ENCODE results near the gene TSSK6.

TSSK6 gene
- 1.3 to 6.9 (median 2.6) reads per million in 9 experiments for total RNA-seq

DNA sequence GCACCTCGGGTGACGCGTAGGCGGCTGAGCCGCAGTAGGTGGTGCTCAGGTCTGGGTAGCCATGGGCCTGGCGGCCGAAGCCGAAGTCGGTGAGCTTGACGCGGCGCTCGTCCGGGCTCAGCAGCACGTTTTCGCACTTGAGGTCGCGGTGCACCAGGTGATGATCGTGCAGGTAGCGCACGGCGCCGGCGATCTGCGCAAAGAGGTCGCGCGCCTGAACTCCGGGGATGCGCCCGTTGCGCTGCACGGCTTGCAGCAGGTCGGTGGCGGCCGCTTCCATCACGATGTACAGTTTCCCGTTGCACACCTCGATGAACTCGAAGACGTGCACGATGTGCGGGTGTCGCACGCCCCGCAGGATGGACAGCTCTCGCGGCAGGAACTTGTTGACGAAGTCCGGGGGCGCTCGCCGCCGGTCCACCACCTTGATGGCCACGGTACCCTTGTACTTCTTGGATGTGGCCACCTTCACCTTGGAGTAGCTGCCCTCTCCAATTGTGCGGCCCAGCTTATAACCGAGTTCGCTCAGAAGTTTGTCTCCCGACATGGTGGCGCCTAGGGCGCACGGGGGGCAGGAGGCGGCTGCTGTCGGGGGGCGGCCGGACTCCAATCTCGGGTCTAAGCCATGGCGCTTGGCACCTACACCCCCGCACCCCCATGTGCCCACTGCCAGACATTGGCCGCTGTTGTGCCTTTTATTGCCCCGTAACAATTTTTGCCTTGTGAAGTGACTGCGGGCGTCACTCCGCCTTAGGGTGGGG, at the start of gene TSSK6:
TSSK6 (minus strand) TSS at position 668 of the 761 bp plus-strand sequence; CDS start at position 547, 121 bp downstream.
- Mint-ChIP-seq H3K27ac (peak within 1 kb of the TSS; percentile 94 to 97), H3K4me1 (ENCODE audit: low read depth in 2 of 2) (peaks cover 15 to 17% of the 10 kb centered on the region in 2 donors), H3K4me3 (peak within 1 kb of the TSS; percentile 93 to 94), H3K36me3 (ENCODE audit: insufficient read depth) (peaks cover 41% of the 10 kb centered on the region), H3K27me3 (no peaks in the 10 kb centered on the region), H3K9me3 (no peaks in the 10 kb centered on the region)
- ATAC-seq (replicated peaks) = no peak
- no peak for DNase-seq

DNA sequence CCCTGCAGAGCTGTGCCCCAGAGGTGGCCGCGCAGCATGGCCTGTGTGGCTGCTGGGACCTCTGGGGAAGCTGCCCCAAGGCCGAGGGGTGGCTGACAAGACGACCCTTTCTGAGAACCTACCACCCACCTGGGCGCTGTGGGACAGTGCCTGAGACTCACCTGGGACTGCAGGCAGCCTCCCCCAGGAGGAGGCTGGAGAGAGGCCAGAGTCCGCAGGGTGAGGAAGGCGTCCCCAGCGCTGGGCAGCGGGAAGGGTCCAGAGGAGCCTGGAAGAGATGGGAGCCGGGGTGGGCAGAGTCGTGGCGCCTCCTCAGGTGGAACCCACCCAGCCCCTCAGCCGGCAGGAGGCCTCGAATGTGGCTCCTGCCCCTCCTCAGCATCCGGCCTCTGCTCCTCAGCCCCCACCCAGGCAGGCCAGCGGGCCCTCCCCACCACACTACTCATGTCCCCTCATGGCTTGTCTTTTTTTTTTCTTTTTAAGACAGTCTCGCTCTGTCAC, 48.0 kb upstream of the TSSK6 start:
- DNase-seq (no peak), ATAC-seq (replicated peaks) (no peak)

GRCh38 chr19:19562665-19563347, 47.5 kb upstream of the TSSK6 start:
- Mint-ChIP-seq H3K36me3 (ENCODE audit: insufficient read depth) (peaks cover 68% of the 10 kb centered on the region), H3K27me3 (no peaks in the 10 kb centered on the region), H3K9me3 (no peaks in the 10 kb centered on the region), H3K27ac (peak overlapping the region in 1 of 2 donors; percentile 86), H3K4me1 (ENCODE audit: low read depth in 2 of 2) (peaks cover 0 to 2% of the 10 kb centered on the region in 2 donors), H3K4me3 (no peak overlapping the region)
- ATAC-seq (replicated peaks) (peak; percentile 77), DNase-seq (peak in 1 of 3 experiments; percentile 20)

More for the DNA sequence above, 48.0 kb upstream of the TSSK6 start:
- Mint-ChIP-seq H3K4me3 (no peak overlapping the region), H3K27me3 (no peaks in the 10 kb centered on the region), H3K4me1 (ENCODE audit: low read depth in 2 of 2) (peaks cover 0 to 2% of the 10 kb centered on the region in 2 donors), H3K27ac (peak overlapping the region in 1 of 2 donors; percentile 86), H3K9me3 (no peaks in the 10 kb centered on the region), H3K36me3 (ENCODE audit: insufficient read depth) (peaks cover 67% of the 10 kb centered on the region)

- H3K36me3 Mint-ChIP-seq (ENCODE audit: insufficient read depth) = peaks cover 61% of the 10 kb centered on the region
- ATAC-seq (replicated peaks) = no peak
These were observed 46.8 kb upstream of the TSSK6 start for GRCh38 chr19:19561946-19562664.

GRCh38 chr19:19559931-19560330, 44.6 kb upstream of the TSSK6 start:
- H3K27me3 Mint-ChIP-seq = no peaks in the 10 kb centered on the region
- H3K4me1 Mint-ChIP-seq (ENCODE audit: low read depth in 2 of 2) = peaks cover 0 to 2% of the 10 kb centered on the region in 2 donors
- H3K36me3 Mint-ChIP-seq (ENCODE audit: insufficient read depth) = peaks cover 49% of the 10 kb centered on the region
- ATAC-seq (replicated peaks) (no peak), DNase-seq (no peak)
- H3K27ac Mint-ChIP-seq = no peak overlapping the region
- no peaks in the 10 kb centered on the region for H3K9me3 Mint-ChIP-seq
- no peak overlapping the region for H3K4me3 Mint-ChIP-seq

More at GRCh38 chr19:19561946-19562664, 46.8 kb upstream of the TSSK6 start:
- Mint-ChIP-seq H3K27me3 (no peaks in the 10 kb centered on the region), H3K27ac (peak overlapping the region; percentile 44 to 86), H3K4me1 (ENCODE audit: low read depth in 2 of 2) (peaks cover 0 to 2% of the 10 kb centered on the region in 2 donors), H3K9me3 (no peaks in the 10 kb centered on the region), H3K4me3 (peak overlapping the region in 1 of 2 donors; percentile 49)
- no peak for DNase-seq

GRCh38 chr19:19558636-19559035, 43.3 kb upstream of the TSSK6 start:
- Mint-ChIP-seq H3K4me3 (no peak overlapping the region), H3K27me3 (no peaks in the 10 kb centered on the region), H3K36me3 (ENCODE audit: insufficient read depth) (peaks cover 44% of the 10 kb centered on the region), H3K9me3 (no peaks in the 10 kb centered on the region), H3K4me1 (ENCODE audit: low read depth in 2 of 2) (peaks cover 2 to 4% of the 10 kb centered on the region in 2 donors), H3K27ac (peak overlapping the region; percentile 4 to 53)
- no peak for DNase-seq
- ATAC-seq (replicated peaks) = no peak

DNA sequence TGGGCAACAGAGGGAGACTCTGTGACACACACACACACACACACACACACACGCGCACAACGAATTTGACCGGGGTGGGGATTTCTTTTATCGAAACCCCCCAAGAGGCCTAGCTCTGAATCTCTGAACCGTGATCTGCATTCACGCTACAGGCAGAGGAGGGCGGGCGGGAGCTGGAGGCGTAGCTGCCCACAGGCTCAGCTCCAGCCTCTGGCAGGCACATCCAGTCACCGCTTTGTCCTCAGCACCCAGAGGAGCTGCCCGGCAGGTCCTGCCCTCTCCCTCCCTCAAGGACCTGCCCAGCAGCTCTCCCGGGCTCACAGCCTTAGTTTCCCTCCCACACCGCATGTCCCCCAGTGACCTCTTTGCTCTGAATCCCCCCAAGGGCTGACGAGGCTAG, 42.7 kb upstream of the TSSK6 start:
- peaks cover 40% of the 10 kb centered on the region for H3K36me3 Mint-ChIP-seq (ENCODE audit: insufficient read depth)
- peak overlapping the region in 1 of 2 donors; percentile 53 for H3K27ac Mint-ChIP-seq
- H3K9me3 Mint-ChIP-seq = no peaks in the 10 kb centered on the region
- no peak for ATAC-seq (replicated peaks)
- no peak overlapping the region for H3K4me3 Mint-ChIP-seq
- H3K27me3 Mint-ChIP-seq = no peaks in the 10 kb centered on the region
- no peak for DNase-seq
- H3K4me1 Mint-ChIP-seq (ENCODE audit: low read depth in 2 of 2) = peaks cover 1 to 4% of the 10 kb centered on the region in 2 donors

- Mint-ChIP-seq H3K27me3 (peaks cover 0 to 1% of the 10 kb centered on the region in 2 donors), H3K4me1 (ENCODE audit: low read depth in 2 of 2) (peaks cover 0 to 4% of the 10 kb centered on the region in 2 donors), H3K27ac (peak overlapping the region in 1 of 2 donors; percentile 26), H3K4me3 (no peak overlapping the region), H3K36me3 (ENCODE audit: insufficient read depth) (peaks cover 7% of the 10 kb centered on the region), H3K9me3 (no peaks in the 10 kb centered on the region)
- DNase-seq (peak; percentile 39 to 54 (median 48)), ATAC-seq (replicated peaks) (peak; percentile 62)
These were observed 39.0 kb upstream of the TSSK6 start for GRCh38 chr19:19554074-19555023.

GRCh38 chr19:19553670-19554069, 38.3 kb upstream of the TSSK6 start:
- ATAC-seq (replicated peaks) (no peak), DNase-seq (no peak)
- H3K4me3 Mint-ChIP-seq = no peak overlapping the region
- H3K9me3 Mint-ChIP-seq = no peaks in the 10 kb centered on the region
- peaks cover 7% of the 10 kb centered on the region for H3K36me3 Mint-ChIP-seq (ENCODE audit: insufficient read depth)
- peaks cover 0 to 8% of the 10 kb centered on the region in 2 donors for H3K27me3 Mint-ChIP-seq
- peaks cover 0 to 4% of the 10 kb centered on the region in 2 donors for H3K4me1 Mint-ChIP-seq (ENCODE audit: low read depth in 2 of 2)
- no peak overlapping the region for H3K27ac Mint-ChIP-seq

DNA sequence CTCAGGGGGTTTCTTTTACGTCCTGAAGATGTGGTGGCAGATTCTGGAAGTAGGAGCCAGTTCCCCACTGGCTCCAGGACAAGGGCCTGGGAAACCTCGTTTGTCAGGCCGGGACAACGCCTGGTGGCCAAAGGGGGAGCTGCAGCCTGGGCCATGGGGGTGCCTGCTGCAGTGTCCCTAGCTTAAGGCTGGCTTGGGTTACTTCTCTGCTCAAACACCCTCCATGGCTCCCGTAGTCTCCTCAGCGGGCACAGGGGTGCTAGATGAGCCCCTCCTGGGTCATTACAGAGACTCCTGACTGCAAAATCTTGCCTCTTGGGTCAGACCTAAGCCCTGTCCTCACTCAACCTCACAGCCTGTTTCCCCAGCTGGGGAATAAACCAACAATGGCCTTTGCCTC, 37.5 kb upstream of the TSSK6 start:
- Mint-ChIP-seq H3K36me3 (ENCODE audit: insufficient read depth) (peaks cover 4% of the 10 kb centered on the region), H3K9me3 (no peaks in the 10 kb centered on the region), H3K27me3 (peaks cover 0 to 10% of the 10 kb centered on the region in 2 donors), H3K27ac (no peak overlapping the region), H3K4me3 (no peak overlapping the region), H3K4me1 (ENCODE audit: low read depth in 2 of 2) (peaks cover 0 to 4% of the 10 kb centered on the region in 2 donors)
- ATAC-seq (replicated peaks) (peak; percentile 37), DNase-seq (peak in 1 of 3 experiments; percentile 30)

DNA sequence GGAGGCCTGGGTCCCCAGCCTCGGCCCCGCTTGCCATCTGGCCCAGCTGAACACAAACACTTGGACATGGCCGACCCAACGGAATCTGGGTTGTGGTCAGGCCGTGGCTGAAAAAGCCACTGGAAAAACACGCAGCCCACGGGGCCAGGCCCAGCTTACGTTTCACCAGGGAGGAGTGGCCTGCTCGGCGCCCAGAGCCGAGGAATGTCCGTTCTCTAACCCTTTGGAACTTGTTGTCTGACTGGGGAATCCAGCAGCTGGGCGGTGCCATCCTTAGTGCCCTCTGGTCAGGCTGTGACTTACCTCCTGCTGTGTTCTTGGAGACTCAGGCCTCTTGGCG, 36.5 kb upstream of the TSSK6 start:
- Mint-ChIP-seq H3K4me1 (ENCODE audit: low read depth in 2 of 2) (peaks cover 0 to 4% of the 10 kb centered on the region in 2 donors), H3K36me3 (ENCODE audit: insufficient read depth) (peaks cover 4% of the 10 kb centered on the region), H3K9me3 (no peaks in the 10 kb centered on the region), H3K27me3 (peaks cover 0 to 10% of the 10 kb centered on the region in 2 donors), H3K27ac (no peak overlapping the region), H3K4me3 (no peak overlapping the region)
- ATAC-seq (replicated peaks) (no peak), DNase-seq (no peak)

Data from effector memory CD8-positive, alpha-beta T cell (primary cell).